ENCODE data around the gene YBX1.
A peak's percentile ranks its signal among the peaks of the same experiment; 100 is the strongest.

YBX1 gene

DNA sequence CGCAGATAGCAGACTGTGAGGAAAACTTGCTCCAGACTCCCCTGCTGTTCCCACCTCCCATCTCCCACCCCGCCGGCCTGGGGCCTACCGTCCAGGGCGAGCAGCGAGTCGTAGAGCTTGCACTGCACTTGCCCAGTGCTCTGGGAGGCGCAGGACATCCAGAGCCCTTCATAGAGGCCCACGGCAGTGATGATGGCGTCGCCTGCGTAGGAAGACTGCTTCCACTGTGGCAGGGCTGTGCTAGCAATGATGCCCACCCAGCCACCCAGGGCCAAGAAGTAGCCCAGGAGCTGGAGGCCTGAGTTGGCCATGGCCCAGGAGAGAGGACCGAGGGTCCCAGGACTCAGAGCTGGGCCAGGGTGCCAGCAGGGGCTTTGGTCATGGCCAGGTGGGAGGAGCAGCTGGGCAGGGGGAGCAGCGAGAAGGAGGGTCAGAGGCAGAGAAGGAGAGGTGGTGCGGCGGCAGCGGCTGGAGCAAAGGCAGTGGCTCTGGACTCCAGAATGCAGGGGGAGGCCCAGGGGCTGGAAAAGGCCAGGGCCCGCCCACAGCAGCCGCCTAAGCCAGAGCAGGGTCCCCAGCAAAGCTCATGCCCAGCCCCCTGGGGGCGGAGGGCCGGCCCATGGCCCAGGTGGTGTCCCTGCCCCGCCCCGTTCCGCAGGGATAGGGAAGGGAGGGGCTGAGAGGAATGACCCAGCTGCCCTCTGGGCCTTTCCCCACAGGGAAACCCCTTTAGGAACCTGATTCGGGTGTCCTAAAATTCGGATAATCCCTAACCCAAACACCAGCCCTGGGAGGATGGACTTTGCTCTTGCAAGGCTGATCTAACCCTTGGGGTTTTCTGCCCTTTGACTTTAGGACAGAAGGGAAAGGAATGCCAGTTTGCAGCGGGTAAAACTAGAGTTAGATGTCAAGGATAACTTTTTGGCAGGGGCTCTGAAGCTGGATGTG lies 57.8 kb downstream of the YBX1 start, which contains the start of gene CLDN19:
Gene CLDN19 (minus strand): TSS at position 484 of the 948 bp plus-strand sequence. CDS start 173 bp downstream, at position 311.
- no peak for TF ChIP-seq JUND (IDR thresholded peaks at IDR 0.05; ENCODE audit: low read depth)
- in situ Hi-C loops (cut with HindIII; ENCODE audit: low pct_unique_long_range_greater_than_20kb, low sequenced_read_pairs), result no loop called here
- no peak for DNase-seq (ENCODE audit: low read depth in 1 of 2, low spot score in 1 of 2)

DNA sequence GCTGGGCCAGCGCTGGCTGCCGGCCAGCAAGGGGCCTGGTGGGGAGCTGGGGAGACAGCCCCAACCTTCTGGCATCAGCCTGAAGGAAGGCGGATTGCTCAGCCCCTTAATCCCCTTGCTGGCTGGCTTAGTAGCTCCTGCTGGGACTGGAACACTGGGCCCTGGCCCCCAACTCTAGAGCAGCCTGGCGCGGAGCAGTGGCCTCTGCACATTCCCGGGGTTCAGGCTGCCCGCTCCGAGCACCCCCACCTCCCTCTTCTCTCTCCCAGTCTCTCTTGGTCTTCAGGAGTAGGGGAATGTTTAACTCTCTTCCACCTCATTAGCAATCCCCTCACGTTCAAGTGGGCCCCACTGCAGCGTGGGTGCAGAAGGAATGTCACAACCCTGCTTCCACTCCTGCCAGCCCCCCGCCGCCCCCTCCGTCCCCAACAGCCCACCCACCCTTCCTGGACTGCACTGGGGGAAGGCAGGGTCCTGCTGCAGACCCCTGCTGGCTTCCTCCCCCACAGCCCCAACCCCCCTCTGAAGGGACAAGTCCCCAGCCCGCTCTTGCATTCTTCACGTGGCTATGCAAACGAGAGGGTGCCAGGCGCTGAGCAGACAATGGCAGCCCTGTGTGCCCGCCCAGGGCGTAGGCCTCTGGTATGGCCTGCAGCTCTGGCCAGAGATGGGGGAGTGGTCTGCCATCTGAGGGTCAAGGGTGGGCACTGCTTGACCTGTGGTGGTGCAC lies 58.8 kb downstream of the YBX1 start:
- no peak for TF ChIP-seq JUND (IDR thresholded peaks at IDR 0.05; ENCODE audit: low read depth)
- DNase-seq (ENCODE audit: low read depth in 1 of 2, low spot score in 1 of 2), result no peak
- in situ Hi-C loops (cut with HindIII; ENCODE audit: low pct_unique_long_range_greater_than_20kb, low sequenced_read_pairs), result no loop called here

DNA sequence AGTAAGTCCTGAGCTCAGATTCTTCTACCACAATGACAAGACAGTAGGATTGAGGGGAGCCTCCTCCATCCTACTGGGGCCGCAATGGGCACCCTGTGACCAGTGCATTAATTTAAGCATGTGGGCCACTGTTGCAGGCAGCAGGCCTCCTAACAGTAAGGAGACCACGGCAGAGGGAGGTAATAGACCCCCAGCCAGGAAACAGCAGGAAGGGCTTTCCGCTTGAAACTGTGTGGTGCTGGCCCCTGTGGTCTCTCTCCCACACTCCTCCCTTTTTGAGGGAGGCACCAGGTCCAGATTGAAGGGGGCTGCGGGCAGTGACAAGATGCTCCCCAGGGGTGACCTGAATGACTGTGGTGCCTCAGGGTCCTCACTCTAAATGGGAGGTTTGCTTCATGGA lies 59.5 kb downstream of the YBX1 start:
- in situ Hi-C loops (cut with HindIII; ENCODE audit: low pct_unique_long_range_greater_than_20kb, low sequenced_read_pairs), result no loop called here
- no peak for DNase-seq (ENCODE audit: low read depth in 1 of 2, low spot score in 1 of 2)
- TF ChIP-seq JUND (IDR thresholded peaks at IDR 0.05; ENCODE audit: low read depth), result no peak

DNA sequence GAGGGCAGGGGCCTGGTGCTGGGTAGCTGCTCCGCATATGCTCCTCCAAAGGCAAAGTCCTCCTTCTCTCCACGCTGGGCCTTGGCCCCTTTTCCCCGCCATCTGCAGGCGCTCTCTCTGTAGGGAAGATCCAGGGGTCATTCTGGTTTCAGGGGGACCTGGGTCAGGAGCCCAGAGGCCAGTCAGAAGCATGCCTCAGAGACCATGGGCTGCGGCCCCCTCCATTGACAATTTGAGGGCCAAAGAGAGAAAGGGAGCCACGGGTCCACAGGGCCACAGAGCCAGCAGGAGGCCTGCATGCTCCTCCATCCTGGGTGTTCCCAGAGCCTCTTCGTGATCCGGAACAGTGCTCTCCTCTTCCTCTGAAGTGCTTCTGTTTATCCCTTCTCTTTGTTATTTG lies 59.9 kb downstream of the YBX1 start:
- TF ChIP-seq JUND (IDR thresholded peaks at IDR 0.05; ENCODE audit: low read depth), result no peak
- in situ Hi-C loops (cut with HindIII; ENCODE audit: low pct_unique_long_range_greater_than_20kb, low sequenced_read_pairs), result no loop called here
- no peak for DNase-seq (ENCODE audit: low read depth in 1 of 2, low spot score in 1 of 2)

DNA sequence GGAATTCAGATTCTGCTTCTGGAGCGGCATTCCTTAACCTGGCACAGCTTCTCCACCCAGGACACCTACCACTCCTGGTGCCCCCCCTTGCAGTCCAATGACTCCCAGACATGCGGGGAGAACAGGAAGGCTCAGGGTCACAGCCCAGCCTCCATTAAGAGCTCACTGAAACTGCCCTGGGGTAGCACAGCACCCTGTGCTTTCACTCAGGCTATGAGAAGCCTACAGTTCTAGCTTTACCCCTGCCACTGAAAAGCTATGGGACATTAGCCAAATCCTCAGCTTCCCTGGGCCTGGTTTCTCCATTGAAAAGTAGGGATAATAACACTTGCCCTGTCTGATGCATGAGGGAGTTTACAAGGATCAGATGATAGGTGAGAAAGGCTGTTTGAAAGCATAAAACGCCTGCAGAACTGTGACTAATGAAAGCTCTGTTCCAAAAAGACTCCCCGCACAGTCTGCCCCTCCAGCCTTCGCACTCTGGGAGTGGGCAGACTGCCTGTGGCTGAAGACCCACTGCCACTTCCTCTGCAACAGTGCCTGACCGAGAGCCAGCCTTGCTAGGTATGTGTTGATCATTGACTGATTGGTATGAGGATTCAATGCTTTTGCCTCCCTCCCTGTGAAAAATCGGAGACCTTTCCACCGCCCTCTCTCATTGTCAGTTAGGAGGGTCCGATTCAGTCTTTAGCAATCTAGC lies 60.5 kb downstream of the YBX1 start:
- no peak for DNase-seq (ENCODE audit: low read depth in 1 of 2, low spot score in 1 of 2)
- TF ChIP-seq JUND (IDR thresholded peaks at IDR 0.05; ENCODE audit: low read depth), result no peak
- in situ Hi-C loops (cut with HindIII; ENCODE audit: low pct_unique_long_range_greater_than_20kb, low sequenced_read_pairs), result no loop called here

DNA sequence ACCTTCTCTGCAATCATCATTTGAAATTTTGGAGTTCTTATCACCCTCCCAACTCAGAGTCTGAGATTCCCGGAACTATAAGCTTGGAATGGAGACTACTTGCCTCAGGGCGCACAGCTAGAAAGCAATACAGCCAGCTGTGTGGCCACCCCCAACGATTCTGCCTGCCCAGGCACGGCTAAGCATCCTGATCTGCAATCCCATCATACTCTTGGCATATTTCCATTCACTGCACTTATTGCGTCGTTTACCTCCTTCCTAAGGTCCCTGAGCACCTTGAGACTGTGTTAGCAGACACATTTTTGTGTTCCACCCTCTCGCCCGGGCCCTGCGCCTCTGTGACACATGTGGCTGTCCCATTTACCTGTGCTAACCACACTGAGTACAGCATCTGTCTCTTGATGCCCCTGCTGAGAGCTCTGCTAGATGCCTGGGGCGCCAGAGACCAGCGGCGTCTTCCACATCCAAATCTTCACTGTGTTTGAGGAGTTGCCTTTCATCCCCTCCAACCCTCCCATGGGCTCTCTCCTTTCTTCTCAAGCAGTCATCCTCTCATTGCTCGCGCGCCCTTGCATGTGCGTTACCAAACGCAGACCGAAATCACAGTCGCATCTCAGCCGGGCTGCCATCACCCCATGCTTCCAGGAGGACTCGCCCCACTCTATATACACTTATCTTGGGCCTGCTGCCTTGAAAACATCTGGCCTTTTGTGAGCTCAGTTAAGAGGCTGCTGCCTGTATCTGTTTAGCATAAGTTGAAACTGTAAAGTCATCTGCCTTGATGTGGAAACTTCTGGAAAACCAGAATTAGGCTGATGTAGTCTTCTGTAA lies 61.3 kb downstream of the YBX1 start:
- in situ Hi-C loops (cut with HindIII; ENCODE audit: low pct_unique_long_range_greater_than_20kb, low sequenced_read_pairs), result no loop called here

DNA sequence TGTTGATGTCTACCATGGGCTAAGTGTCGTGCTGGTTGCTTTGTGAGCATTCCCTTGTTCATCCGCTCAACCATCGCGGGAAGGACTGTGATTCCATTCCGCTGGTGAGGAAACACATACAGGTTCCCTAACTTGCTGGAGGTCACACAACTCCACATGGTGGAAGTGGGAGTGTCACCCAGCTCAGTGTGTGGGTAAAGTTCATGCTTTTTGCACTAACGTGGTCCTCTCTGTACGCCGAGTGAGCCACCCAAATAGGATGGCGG lies 61.9 kb downstream of the YBX1 start:
- no peak for DNase-seq (ENCODE audit: low read depth in 1 of 2, low spot score in 1 of 2)
- in situ Hi-C loops (cut with HindIII; ENCODE audit: low pct_unique_long_range_greater_than_20kb, low sequenced_read_pairs), result no loop called here
- no peak for TF ChIP-seq JUND (IDR thresholded peaks at IDR 0.05; ENCODE audit: low read depth)

More for the DNA sequence above, 61.3 kb downstream of the YBX1 start:
- peak in 1 of 2 experiments; percentile 40 for DNase-seq (ENCODE audit: low read depth in 1 of 2, low spot score in 1 of 2)
- TF ChIP-seq JUND (IDR thresholded peaks at IDR 0.05; ENCODE audit: low read depth), result no peak

DNA sequence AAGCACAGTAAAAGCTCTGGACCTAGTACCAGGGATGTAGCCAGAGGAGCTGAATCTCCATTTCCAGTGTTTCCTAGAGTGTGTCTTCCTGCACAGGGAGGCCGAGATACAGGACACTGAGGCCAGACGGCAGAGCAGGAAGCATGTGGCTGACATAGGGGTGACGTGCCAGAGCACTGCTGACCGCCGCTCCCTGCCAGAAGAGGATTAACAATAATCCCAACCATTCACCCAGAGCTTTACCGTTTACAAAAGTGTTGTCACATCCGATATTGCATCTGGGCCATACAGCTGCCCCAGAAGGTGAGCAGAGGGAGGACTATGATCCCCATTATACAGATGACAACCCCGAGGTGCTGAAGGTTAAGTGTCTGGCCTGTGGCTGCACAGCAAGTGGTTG lies 63.6 kb downstream of the YBX1 start:
- TF ChIP-seq JUND (IDR thresholded peaks at IDR 0.05; ENCODE audit: low read depth), result no peak
- in situ Hi-C loops (cut with HindIII; ENCODE audit: low pct_unique_long_range_greater_than_20kb, low sequenced_read_pairs), result no loop called here
- DNase-seq (ENCODE audit: low read depth in 1 of 2, low spot score in 1 of 2), result no peak

DNA sequence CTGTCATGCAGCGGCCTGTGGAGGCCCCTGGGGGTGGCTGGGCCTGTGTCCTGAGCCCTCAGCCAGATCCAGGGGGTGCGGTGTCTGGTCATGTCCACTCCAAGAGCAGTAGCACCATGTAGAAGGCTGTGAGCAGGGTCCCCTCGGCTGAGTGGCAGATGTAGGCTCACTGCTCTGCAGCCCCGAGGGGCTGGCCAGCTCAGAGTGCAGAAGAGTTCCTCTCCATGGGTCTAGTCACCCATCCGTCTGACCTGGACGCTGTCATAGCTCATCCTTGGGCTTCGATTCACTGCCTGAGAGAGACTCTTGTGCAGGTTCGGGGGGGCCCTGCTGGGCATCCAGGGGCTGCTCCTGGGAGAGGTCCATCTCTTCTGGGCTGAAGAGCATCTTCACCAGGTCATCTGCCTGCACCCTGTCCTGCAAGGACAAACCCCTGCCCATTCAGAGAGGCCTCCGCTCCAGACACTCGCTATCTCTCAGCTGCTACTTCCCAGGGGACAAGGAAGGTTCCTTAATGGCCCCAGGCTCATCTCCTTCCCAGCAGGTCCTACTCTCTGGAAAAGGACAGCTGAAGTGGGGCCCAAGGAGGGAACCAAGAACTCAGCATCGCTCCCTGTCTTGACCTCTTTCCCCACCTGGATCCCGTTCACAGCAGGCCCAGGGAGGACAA lies 64.4 kb downstream of the YBX1 start:
- in situ Hi-C loops (cut with HindIII; ENCODE audit: low pct_unique_long_range_greater_than_20kb, low sequenced_read_pairs), result no loop called here
- no peak for TF ChIP-seq JUND (IDR thresholded peaks at IDR 0.05; ENCODE audit: low read depth)
- DNase-seq (ENCODE audit: low read depth in 1 of 2, low spot score in 1 of 2), result no peak

DNA sequence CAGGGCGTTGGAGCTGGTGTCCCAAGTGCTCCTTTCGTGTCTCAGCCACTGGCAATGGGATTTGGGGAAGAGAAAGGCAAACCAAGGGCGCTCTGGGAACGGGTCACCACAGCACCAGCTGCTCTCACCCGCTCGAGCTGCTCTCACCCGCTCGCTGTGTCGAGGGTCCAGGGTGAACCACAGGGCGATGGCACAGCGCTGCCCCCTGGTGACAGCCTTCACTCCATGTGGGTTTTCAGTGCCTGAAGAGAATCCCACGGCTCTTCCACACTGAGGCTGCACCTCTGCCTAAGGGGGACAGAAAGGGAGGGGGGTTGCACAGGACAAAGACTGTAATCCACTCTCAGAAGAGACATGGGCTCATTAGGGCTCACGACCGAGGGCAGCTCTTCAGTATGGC lies 64.9 kb downstream of the YBX1 start:
- in situ Hi-C loops (cut with HindIII; ENCODE audit: low pct_unique_long_range_greater_than_20kb, low sequenced_read_pairs), result no loop called here

DNA sequence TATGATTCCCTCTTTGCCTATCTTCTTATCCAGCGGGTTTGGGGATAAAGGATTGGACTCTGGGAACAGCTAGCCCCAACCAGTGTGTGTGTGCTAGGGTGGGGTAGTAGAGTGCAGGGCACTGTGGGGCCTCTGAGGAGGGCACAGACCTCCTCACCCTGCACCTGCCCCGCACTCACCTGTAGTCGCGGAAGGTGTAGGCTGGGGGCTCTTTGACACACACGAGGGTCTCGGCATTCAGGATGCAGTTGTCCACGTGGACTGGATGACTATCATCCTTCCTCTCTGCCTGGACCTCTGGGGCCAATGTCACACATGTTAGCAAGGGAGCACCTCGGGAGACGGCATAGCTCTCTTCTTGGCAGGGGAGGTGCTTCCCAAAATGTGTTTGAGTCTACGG lies 65.8 kb downstream of the YBX1 start:
- in situ Hi-C loops (cut with HindIII; ENCODE audit: low pct_unique_long_range_greater_than_20kb, low sequenced_read_pairs), result no loop called here
- DNase-seq (ENCODE audit: low read depth in 1 of 2, low spot score in 1 of 2), result no peak

More for the DNA sequence above, 64.9 kb downstream of the YBX1 start:
- DNase-seq (ENCODE audit: low read depth in 1 of 2, low spot score in 1 of 2), result no peak
- TF ChIP-seq JUND (IDR thresholded peaks at IDR 0.05; ENCODE audit: low read depth), result no peak

More for the DNA sequence above, 65.8 kb downstream of the YBX1 start:
- TF ChIP-seq JUND (IDR thresholded peaks at IDR 0.05; ENCODE audit: low read depth), result no peak

Data from T47D (cell line).